NCI-H2107 (cell line): ENCODE data around the gene GPC1.
"Not testable (repeated sequence)": the region's sequence is repeated elsewhere in the genome, so short reads cannot be mapped to it uniquely, and the experiment has no call there.

Source experiments
- DNase-seq: peaks from one replicate; lab custom pipeline; 2025; lab: John Stamatoyannopoulos, UW

The GPC1 gene, protein sequence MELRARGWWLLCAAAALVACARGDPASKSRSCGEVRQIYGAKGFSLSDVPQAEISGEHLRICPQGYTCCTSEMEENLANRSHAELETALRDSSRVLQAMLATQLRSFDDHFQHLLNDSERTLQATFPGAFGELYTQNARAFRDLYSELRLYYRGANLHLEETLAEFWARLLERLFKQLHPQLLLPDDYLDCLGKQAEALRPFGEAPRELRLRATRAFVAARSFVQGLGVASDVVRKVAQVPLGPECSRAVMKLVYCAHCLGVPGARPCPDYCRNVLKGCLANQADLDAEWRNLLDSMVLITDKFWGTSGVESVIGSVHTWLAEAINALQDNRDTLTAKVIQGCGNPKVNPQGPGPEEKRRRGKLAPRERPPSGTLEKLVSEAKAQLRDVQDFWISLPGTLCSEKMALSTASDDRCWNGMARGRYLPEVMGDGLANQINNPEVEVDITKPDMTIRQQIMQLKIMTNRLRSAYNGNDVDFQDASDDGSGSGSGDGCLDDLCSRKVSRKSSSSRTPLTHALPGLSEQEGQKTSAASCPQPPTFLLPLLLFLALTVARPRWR

DNA sequence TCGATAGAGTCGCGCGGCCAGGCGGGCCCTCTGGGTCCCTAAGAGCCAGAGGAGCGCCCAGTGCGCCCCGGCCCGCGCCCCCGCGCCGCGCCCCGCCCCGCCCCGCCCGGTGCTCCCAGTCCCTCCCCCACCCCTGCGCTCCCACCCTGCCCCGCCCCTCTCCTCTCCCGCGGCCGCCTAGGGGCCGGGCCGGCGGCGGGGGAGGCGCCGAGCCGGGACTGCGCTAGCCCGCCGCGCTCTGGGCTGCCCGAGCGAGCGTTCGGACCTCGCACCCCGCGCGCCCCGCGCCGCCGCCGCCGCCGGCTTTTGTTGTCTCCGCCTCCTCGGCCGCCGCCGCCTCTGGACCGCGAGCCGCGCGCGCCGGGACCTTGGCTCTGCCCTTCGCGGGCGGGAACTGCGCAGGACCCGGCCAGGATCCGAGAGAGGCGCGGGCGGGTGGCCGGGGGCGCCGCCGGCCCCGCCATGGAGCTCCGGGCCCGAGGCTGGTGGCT is at the start of gene GPC1:
GPC1 (plus strand) TSS at position 207 of the 491 bp plus-strand sequence; CDS start at position 463, 256 bp downstream.
- no peak for DNase-seq

DNA sequence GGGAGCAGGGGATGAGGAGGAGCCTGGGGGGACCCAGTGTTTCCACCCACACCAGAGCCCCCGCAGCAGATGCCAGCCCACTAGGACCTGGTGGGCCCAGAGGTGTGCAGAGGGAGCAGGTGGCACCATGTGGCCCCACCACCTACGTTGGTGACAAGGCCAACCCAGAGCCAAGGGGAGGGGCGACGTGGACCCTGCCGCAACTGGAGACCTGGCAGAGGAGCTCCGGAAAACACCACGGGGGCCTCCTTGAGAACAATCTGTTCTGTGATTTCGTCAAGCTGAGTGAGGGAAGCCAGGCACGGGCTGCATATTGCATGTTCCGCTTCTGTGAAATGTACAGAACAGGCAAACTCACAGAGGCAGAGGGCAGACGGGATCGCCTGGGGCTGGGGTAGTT is 49.1 kb upstream of the GPC1 start:
- no peak for DNase-seq

DNA sequence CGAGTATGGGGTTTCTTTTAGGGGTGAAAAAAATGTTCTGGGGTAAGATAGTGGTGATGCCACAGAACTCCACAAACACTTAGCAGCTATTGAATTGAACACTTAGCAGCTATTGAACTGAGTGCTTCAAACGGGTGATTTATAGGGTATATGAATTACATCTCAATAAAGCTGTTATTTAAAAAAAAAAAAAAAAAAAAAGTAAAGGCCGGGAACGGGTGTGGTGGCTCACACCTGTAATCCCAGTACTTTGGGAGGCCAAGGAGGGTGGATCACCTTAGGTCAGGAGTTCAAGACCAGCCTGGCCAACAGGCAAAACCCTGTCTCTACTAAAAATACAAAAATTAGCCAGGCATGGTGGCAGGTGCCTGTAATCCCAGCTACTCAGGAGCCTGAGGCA is 48.7 kb upstream of the GPC1 start:
- not testable (repeated sequence) for DNase-seq

DNA sequence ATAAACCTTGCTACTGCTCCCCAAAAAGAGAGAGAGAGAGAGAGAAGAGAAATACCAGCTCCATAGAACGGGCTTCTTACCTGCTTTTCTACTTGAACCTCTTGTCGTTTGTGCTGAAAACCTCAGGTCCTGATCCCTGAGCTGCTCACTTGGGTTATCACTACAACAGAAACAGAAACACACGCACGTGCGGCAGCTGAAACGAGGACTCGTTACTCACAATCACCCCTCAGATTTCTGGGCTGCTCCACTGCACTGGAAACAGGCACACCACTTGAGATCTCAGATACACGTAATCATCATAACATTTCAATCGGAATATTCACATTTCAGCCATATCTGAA is 48.2 kb upstream of the GPC1 start:
- DNase-seq, result no peak

DNA sequence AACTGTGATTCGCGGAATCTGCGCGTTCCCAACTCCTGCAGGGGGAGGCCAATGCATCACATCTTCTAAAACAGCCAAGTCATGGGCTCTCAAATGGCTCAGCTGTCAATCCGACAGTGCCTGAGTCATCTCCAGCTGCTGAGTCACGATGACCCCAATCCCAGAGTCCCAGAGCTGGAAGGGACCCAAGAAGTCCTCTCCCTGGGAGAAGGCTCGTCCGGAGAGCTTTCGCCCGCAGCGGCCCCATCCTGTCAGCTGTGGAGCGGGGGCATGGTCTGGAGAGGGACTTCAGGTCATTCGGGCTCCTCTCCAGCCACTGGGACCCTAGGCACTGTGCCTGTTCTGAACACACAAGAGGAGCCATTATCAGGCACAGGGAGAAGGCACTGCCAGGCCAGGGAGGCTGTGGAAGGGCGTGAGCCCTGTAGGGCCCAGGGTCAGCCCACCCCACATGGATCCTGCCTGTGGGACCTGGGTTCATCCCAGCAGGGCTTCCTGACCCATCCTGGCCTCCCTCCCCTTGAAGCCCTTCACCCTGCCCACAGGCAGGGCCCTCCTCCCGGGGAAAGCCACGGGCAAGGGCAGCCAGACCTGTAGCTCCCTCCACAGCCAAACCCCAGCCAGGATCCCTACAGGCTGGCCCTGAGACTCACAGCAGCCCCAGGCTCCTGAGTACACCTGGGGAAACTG is 47.6 kb upstream of the GPC1 start:
- DNase-seq, result no peak

DNA sequence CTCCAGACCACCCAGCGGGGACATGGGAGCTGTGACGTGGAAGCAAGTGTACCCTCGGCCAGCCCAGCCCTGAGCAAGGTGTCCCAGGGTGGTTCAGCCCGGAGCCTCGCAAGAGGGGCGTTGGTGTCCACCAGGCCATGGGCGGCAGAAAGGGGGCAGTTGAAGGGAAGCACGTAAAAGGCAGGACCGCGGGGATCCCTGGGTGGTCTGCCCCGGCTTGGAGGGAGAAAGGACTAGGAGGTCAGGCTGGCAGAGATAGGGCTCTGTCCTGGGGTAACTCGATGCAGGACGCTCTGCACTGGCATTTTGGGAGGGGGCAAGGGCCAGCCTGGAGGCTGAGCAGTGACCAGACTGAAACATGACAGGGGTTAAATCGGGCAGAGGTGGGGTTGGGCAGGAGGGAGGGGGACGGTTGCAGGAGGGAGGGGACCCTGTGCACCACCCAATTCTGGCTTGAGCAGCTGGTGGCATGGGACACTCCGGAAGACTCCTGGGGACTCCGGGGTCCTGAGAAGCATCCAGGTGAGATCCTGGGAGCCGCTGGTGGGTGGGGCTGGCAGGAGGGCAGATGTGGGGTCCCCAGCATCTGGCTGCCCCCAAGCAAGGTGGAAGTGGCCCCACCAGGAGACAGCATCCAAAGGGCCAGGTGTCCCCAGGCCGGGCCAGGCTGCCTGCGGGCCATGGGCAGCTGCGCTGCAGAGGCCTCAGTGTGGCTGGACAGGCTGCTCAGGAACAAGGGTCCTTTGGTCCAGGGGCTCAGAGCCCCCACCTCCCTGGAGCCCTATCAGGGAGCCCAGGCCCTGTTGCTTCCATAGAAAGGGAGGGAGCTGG is 46.8 kb upstream of the GPC1 start:
- DNase-seq, result no peak

DNA sequence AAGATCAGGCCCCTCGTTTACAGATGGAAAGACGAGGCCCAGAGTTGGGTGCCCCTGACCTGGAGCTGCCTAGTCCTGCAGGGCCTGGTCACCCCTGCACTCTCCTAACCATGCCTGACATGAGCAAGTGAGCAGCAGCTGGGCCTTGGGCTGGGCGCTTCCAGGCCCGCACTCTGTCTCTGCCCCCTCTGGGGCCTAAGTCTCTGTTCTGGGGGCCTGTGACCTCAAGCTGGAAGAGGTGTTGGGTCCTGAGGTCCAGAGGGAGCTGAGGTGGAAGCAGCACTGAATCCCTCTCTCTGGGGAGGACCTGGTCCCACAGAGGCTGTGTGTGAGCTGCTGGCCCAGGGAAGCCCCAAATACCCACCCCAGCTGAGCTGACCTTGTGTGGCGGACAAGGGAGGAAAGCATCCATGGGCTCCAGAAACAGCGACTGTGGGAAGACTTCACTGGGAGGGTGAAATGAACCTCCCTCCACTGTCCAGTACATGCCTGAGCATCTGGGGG is 46.1 kb upstream of the GPC1 start:
- no peak for DNase-seq

DNA sequence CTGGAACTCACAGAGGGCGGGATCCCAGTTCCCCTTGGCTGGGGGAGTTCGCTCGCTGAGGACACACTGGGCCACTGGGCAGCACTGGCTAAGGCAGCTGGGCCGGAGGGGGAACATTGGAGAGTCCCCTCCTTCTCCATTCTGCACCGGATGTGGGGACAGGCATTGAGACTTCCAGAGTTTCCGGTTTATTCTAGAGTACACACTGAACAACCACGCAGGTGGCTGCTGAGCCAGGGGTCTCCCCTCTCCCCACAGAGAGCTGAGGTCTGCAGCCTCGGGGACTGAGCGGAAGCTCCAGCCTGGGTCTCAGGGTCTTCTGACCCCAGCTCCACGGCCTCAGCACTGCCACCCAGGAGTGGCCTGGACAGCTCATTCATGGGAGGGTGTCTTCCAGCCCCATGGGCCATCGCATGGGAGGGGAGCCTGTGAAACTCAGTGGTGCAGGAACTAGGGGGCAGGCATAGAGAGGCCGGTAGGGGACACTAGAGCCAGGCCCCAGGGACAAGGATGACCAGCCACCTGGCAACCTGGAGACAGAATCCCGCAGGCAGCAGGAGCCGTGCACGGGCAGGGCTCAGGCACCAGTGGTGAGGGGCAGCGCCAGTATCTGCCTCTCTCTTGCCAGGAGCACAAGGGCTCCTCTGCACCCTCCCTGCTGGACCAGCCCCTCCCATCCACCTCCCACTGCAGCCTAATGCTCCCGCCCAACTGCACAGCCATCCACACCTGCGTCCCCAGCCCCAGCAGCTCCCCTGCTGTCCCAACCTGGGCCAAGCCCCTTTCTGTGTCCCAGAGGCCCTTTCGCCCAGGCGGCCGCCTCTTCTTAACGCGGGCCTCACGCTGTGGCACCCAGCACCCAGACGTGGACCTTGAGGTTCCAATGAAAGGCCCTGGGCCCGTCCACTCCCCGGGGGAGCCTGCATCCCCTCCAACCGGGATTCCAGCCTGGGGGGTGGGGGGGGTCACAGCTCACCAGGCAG is 45.1 kb upstream of the GPC1 start:
- DNase-seq, result no peak

DNA sequence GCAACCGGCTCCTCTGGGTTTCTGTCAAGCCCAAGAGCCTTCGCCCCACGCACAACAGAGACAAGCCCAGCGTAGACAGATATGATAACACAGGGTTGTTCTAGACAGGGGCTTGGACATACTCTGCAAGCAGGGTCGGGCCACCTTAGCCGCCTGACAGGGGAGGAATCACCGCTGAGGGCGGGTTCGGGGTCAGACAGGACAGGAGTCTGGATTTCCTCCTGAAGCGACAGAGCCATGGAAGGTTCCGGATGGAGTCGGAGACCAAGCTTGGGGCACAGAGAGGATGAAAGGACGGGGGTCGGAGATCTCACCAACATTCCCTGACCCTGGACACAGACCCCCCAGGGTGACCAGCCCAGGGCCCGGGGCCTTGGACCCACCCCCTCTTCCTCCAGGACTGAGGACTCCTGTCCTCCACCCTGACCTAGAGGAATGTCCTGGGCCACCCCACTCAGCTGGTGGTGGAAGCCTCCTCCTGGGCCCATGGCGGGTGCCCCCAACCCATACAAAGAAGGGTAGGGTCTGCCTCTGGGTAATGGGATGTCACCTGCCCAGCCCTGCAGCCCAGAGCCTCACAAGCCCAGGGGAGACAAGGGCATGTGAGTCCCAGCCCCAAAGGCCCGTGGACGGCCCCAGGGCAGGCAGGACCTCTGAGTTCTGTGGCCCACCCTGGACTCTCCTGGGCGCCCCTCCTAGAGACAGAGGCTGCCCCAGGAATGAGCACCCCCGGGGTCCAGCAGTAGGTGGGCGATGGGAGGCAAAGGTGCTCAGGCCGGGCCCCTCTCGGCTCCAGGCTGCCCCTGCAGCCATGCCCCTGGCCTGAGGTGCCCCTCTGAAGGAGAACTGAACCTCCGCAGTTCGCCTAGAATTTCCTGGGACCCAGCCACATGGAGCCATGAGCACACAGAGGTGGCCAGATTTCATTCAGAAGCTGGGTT is 44.1 kb upstream of the GPC1 start:
- no peak for DNase-seq

GRCh38 chr2:240392084-240392947 is 43.1 kb upstream of the GPC1 start:
- no peak for DNase-seq

DNA sequence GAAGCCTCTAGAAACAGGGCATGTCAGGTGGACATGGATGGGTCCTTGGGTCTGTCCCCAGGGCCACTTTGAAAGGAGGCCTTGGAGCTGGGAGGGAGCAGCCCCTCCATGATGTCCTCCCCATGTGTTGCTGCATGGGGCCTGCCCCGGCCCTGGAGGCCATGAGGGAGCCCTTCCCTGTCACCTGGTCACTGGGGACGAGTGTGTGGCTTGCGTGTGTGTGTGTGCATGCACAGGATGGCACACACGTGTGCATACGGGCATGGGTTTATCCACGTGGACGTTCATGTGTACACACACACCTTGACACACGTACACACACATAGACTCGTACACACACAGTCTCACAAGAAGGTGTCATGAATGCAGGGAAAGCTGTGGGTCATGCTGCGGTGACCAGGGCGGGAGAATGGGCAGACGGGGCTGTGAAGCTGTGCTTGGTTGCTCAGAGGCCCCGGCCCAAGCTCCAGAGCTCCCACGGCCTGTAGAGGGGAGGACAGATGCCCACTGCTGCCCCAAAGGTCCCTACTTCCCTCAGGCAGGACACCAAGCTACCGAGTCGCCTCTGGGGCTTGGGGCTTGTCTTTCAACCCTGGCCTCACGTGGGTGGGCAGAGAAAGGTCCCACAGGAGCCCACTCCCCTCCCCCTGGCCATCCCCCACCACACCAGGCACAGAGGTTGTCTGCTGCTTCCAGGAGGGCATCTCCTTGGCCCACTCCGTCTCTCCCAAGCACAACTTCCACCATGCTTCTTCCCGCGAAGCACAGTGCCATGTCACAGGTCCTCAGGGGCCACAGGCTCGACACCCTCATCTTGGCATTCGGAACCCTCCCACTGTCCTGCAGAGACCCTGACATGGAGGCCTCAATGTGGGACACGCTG is 42.3 kb upstream of the GPC1 start:
- no peak for DNase-seq

- DNase-seq, result no peak
Measured at GRCh38 chr2:240393831-240394410, 41.5 kb upstream of the GPC1 start.

DNA sequence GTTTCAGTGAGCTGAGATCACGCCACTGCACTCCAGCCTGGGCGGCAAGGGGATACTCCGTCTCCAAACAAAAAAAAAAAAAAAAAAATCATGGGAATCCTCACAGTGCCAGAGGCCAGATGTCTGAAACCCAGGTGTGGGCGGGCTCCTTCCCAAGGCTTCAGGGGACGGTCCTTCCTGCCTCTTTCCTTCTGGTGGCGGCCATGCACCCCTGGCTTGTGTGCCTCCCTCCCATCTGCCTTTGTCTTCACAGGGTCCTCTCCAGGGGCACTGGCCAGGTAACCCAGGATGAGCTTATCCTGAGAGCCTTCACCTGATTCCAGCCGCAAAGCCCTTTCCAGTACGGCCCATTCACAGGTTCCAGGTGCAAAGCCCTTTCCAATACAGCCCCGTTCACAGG is 40.9 kb upstream of the GPC1 start:
- DNase-seq, result no peak

GRCh38 chr2:240395448-240395847 is 40.0 kb upstream of the GPC1 start:
- no peak for DNase-seq

DNA sequence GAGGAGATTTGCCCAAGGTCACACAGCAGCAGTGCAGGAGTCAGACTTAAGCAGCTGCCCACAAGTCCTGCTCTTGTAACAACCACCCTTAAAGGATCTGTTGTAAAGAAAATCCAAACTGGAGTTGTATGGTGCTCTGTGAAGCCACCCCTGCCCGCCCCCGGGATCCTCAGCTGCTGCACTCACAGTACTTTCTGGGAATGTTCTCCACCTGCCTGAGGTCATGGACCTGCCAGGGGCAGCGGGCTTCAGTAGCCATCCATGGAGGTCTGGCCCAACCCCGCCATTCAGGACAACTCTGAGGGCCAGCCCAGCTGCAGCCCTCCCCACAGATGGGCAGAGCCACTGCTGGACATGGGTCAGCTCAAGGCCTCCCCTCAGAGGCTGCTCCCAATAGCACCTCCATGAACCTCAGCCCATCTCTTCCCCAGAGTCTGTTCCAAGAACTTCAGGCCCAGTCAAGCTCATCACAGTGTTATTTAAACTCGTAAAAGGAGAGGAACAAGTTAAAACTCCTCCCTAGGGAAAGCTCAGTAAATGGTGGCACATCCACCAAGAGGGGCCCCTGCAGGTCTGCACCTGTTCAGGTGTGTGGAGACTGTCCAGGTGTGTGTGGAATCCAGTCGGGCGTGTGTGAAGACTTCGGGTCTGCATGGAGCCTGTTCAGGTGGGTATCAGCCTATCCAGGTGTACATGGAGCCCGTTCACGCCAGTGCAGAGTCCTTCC is 39.4 kb upstream of the GPC1 start:
- no peak for DNase-seq
